ENCODE results near the gene UBE2K.

The UBE2K gene

DNA sequence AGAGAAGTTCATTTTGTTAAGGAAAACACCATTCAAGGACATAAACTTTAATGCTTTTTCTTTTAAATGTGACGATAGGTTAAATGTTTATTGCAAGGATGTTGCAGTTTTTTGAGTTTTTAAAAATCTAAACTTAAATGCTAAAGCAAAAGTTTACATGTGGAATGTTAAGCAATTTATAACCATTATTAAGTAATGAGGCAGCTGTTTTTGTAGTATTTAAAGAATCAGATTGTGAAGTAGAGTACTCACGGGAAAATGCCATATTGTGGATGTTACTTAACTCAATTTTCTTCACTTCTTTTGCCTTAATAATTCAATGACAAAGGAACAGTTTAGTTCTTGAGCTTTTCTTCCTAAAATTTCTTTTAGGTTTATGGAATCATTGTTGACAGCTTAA lies 43.5 kb downstream of the UBE2K start:
- TF ChIP-seq, protein P1, sequence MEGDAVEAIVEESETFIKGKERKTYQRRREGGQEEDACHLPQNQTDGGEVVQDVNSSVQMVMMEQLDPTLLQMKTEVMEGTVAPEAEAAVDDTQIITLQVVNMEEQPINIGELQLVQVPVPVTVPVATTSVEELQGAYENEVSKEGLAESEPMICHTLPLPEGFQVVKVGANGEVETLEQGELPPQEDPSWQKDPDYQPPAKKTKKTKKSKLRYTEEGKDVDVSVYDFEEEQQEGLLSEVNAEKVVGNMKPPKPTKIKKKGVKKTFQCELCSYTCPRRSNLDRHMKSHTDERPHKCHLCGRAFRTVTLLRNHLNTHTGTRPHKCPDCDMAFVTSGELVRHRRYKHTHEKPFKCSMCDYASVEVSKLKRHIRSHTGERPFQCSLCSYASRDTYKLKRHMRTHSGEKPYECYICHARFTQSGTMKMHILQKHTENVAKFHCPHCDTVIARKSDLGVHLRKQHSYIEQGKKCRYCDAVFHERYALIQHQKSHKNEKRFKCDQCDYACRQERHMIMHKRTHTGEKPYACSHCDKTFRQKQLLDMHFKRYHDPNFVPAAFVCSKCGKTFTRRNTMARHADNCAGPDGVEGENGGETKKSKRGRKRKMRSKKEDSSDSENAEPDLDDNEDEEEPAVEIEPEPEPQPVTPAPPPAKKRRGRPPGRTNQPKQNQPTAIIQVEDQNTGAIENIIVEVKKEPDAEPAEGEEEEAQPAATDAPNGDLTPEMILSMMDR (IDR thresholded peaks at IDR 0.05; ENCODE audit: low read depth, low read length, missing control alignments), result no peak
- H3K4me3 ChIP-seq (ENCODE audit: low read depth, low read length), result no peak overlapping the region
- no peak for DNase-seq (ENCODE audit: low read depth)

DNA sequence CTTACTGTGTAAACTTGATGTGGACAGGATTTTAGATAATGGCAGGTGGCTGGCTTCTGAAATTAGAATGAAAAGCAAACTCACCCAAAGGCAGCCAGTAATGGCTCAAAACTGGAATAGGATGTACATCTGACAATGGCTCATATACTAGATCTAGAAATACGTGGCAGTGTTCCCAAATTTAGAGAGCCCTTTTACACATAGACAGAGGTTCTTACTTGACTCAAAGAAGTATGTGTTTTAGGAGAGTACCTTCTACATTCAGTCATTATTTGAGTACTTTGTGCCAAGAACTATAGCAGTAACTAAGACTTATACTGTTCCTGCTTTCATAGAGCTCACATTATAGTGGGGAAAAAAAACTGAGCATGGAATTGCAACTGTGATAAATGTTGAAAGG lies 48.0 kb downstream of the UBE2K start:
- TF ChIP-seq, protein P1 (IDR thresholded peaks at IDR 0.05; ENCODE audit: low read depth, low read length, missing control alignments), result no peak
- no peak overlapping the region for H3K4me3 ChIP-seq (ENCODE audit: low read depth, low read length)
- DNase-seq (ENCODE audit: low read depth), result no peak

DNA sequence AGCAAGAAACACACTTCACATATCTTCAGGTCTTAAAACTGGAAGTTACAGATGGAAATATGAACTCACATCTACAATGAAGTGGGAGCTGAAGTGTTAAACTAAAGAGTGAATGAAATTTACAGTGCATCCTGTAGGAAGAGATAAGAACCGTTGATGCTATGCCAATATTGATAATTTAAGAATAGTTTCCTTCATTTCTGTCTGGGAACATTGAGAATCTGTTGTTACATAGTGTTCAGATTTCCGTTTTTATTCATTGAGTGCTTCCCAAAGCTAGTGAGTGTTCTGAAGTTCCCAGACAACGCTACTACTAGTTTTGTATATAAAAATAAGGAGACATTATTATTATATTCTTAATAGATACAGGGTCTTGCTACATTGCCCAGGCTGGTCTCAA lies 52.3 kb downstream of the UBE2K start:
- no peak for DNase-seq (ENCODE audit: low read depth)
- TF ChIP-seq, protein P1 (IDR thresholded peaks at IDR 0.05; ENCODE audit: low read depth, low read length, missing control alignments), result no peak

DNA sequence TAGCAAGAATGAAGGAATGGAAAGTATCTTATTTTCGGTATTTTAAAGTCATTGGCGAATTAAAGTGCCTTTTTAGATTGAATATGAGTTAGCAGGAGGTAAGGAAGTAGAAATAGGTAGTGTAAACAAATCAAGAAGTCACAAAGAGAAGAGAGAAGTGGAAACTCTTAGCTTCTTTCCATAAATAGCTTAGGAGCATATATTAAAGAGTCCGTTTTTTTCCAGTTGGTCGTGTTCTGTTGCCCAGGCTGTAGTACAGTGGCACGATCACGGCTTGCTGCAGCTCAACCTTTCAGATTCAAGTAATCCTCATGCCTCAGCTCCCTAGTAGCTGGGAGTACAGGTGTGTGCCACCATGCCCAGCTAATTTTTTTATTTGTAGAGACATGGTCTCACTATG lies 56.4 kb downstream of the UBE2K start:
- H3K4me3 ChIP-seq (ENCODE audit: low read depth, low read length), result no peak overlapping the region
- no peak for DNase-seq (ENCODE audit: low read depth)
- TF ChIP-seq, protein P1 (IDR thresholded peaks at IDR 0.05; ENCODE audit: low read depth, low read length, missing control alignments), result no peak

More for the DNA sequence above, 52.3 kb downstream of the UBE2K start:
- H3K4me3 ChIP-seq (ENCODE audit: low read depth, low read length), result no peak overlapping the region

DNA sequence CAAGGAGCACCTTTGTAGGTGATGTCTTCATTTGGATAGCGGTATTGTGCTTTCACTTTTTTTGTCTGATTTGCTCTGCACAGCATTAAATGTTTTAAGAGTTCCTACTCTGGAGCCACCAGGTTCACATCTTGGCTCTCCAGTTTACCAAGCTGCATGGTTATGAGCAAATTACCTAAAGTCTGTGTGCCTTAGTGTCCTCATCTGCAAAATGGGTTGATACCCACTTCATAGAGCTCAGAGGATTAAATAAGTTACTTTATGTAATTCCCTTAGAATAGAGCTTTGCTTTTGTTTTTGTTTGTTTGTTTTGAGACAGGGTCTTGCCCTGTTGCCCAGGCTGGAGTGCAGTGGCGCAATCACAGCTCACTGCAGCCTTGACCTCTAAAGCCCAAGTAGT lies 58.2 kb downstream of the UBE2K start:
- TF ChIP-seq, protein P1 (IDR thresholded peaks at IDR 0.05; ENCODE audit: low read depth, low read length, missing control alignments), result no peak
- no peak overlapping the region for H3K4me3 ChIP-seq (ENCODE audit: low read depth, low read length)
- DNase-seq (ENCODE audit: low read depth), result no peak

DNA sequence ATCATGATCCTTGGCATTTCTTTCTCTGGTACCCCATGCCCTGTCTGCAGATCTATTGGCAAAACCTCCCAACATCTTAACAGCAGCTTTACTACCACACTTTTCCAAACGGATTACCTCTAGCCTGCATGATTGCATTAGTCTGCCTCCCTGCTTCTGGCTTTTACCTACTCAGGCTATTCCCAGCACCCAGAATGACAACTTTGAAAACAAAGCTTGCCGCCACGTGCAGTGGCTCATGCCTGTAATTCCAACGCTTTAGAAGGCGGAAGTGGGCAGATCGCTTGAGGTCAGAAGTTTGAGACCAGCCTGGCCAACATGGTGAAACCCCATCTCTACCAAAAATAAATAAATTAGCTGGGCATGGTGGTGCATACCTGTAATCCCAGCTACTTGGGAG lies 60.2 kb downstream of the UBE2K start:
- H3K4me3 ChIP-seq (ENCODE audit: low read depth, low read length), result no peak overlapping the region
- TF ChIP-seq, protein P1 (IDR thresholded peaks at IDR 0.05; ENCODE audit: low read depth, low read length, missing control alignments), result no peak
- no peak for DNase-seq (ENCODE audit: low read depth)

DNA sequence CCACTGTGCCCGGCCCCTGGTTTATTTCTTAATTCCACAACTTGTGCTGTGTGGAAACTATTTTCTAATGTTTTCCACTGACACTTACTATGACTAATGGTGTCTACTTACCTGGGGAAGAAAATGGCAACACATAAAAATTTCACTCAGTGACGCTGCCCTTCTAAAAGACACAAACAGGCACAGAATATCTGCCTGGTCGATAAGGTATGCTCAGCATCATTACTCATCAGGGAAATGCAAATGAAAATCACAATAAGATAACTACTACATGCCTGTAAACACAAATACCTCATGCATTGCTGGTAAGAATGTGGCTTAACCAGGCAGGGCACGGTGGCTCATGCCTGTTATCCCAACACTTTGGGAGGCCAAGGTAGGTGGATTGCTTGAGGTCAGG lies 61.6 kb downstream of the UBE2K start:
- DNase-seq (ENCODE audit: low read depth), result no peak
- TF ChIP-seq, protein P1 (IDR thresholded peaks at IDR 0.05; ENCODE audit: low read depth, low read length, missing control alignments), result no peak
- H3K4me3 ChIP-seq (ENCODE audit: low read depth, low read length), result no peak overlapping the region
